H1 (cell line): Measurements from ENCODE around the gene PIBF1. TPM values are rescaled to one million over a fixed set of nuclear protein-coding genes. Genes with fewer than 3 reads are reported as not detected.
A peak's percentile ranks its signal among the peaks of the same experiment; 100 is the strongest.

Source experiments
- GABPA ChIP-seq: IDR thresholded peaks from 2 replicates; pipeline ENCODE4 v1.6.1; 2011; ENCODE audit warnings: mild to moderate bottlenecking, low read length, moderate library complexity, borderline replicate concordance; ENCODE audit not compliant: insufficient read depth
- polyA plus RNA-seq, 7 experiments: library from polyadenylated mRNA; depleted of rRNA in 3 of 7; stranded (reverse) in 5 of 7; unstranded in 2 of 7; fragments of >200 nt in 5 of 7; fragments of 200-250 nt in 2 of 7; gene quantifications; 1 replicate in 5 of 7; 2 replicates in 1 of 7; 4 replicates in 1 of 7; pipeline versions ENCODE4 v1.2.1 to v1.2.3, GENCODE V29; 2011 to 2013; ENCODE audit warnings: missing spikeins in 2 of 7, mixed read lengths in 2 of 7
- total RNA-seq: library from RNA; stranded (reverse); fragmentation: NEBNext Ultra II Directional; extraction: Animal tissue kit (Norgen Biotek cat#: 25700); gene quantifications from 2 replicates; pipeline ENCODE4 v1.2.1, GENCODE V29; 2021
- TF ChIP-seq, protein P1 (sequence below): IDR thresholded peaks from 2 replicates; pipeline ENCODE4 v1.6.1; 2012; ENCODE audit warnings: inconsistent platforms

The PIBF1 gene
- total and polyA plus RNA-seq, 2 of the 8 experiments (the other 6 are each of a cell fraction or from before 2014, with no cell fraction given), result 1.1 to 13.2 TPM

- TF ChIP-seq, protein P1, sequence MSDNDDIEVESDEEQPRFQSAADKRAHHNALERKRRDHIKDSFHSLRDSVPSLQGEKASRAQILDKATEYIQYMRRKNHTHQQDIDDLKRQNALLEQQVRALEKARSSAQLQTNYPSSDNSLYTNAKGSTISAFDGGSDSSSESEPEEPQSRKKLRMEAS, result peak; percentile 18; the same call in 1 of the 2 replicates
- TF ChIP-seq GABPA, result 0 out of 2 replicates have a peak, but pooled peaks have one; percentile 29
Measured at GRCh38 chr13:73059460-73060250, 277.7 kb downstream of the PIBF1 start (continued).
